Caco-2 (cell line): ENCODE measurements around the gene SMARCD2. TPM values are rescaled to one million over a fixed set of nuclear protein-coding genes. Genes with fewer than 3 reads are reported as not detected.
A peak's percentile ranks its signal among the peaks of the same experiment; 100 is the strongest.

Source experiments
- BruUV-seq: library from RNA; stranded (reverse); fragments of 400-500 nt; replicated peaks from 2 replicates; lab custom pipeline; 2021; lab: Mats Ljungman, UMichigan
- CTCF ChIA-PET: fragments of 300-600 bp; sonication (Branson Sonifier 250); formaldehyde crosslinking; loops from one replicate; lab custom pipeline; 2022; ENCODE audit warnings: antibody characterized with exemption; lab: Charles Lee
- POLR2A ChIA-PET: fragments of 300-600 bp; sonication (Branson Sonifier 250); formaldehyde crosslinking; loops from one replicate; lab custom pipeline; 2022; ENCODE audit warnings: antibody characterized with exemption; lab: Charles Lee
- DNase-seq, 2 experiments: peaks; one replicate each; pipeline versions ENCODE4 v3.0.0 to v3.0.0-alpha.2; 2020 to 2022
- H3K27me3 ChIP-seq: replicated peaks from 2 replicates; pipeline ENCODE4 v1.6.0; 2011; ENCODE audit warnings: low read length; ENCODE audit not compliant: control insufficient read depth, insufficient read depth
- H3K36me3 ChIP-seq: 2 replicates; pipeline ENCODE4 v1.5.1; 2011; ENCODE audit warnings: low read length; ENCODE audit not compliant: control insufficient read depth, insufficient read depth
- H3K4me1 ChIP-seq: fragments of 250-450 bp; sonication (Bioruptor Pico); 2 replicates; pipeline ENCODE4 v1.5.1; 2020; ENCODE audit warnings: mild to moderate bottlenecking
- H3K4me3 ChIP-seq: 2 replicates; pipeline ENCODE4 v1.5.1; 2011; ENCODE audit warnings: low read depth, mild to moderate bottlenecking, control low read depth, low read length
- H3K9me3 ChIP-seq: fragments of 250-450 bp; sonication (Bioruptor Pico); 2 replicates; pipeline ENCODE4 v1.5.1; 2020; ENCODE audit warnings: mild to moderate bottlenecking, moderate library complexity
- H3K27ac Mint-ChIP-seq: one replicate; pipeline ENCODE4 v1.8.0; 2022; ENCODE audit warnings: mixed read lengths; ENCODE audit not compliant: unreplicated experiment
- H3K27me3 Mint-ChIP-seq: one replicate; pipeline ENCODE4 v1.8.0; 2022; ENCODE audit warnings: mixed read lengths; ENCODE audit not compliant: insufficient read depth, unreplicated experiment
- H3K36me3 Mint-ChIP-seq: one replicate; pipeline ENCODE4 v1.8.0; 2022; ENCODE audit warnings: mild to moderate bottlenecking, mixed read lengths; ENCODE audit not compliant: insufficient read depth, unreplicated experiment
- H3K4me1 Mint-ChIP-seq: one replicate; pipeline ENCODE4 v1.8.0; 2022; ENCODE audit warnings: low read depth, mixed read lengths; ENCODE audit not compliant: unreplicated experiment
- H3K4me3 Mint-ChIP-seq: one replicate; pipeline ENCODE4 v1.8.0; 2022; ENCODE audit warnings: mild to moderate bottlenecking, moderate library complexity, mixed read lengths; ENCODE audit not compliant: unreplicated experiment
- H3K9me3 Mint-ChIP-seq: one replicate; pipeline ENCODE4 v1.8.0; 2022; ENCODE audit warnings: mixed read lengths; ENCODE audit not compliant: unreplicated experiment
- intact Hi-C: fragments of 100-400 bp; cut with micrococcal nuclease; formaldehyde crosslinking; loops from one replicate; pipeline ENCODE4 v1.10.0; 2022; ENCODE audit not compliant: unreplicated experiment
- total RNA-seq: library from RNA; stranded (reverse); gene quantifications from 2 replicates; pipeline ENCODE4 v1.2.3, GENCODE V29; 2022
- TF ChIP-seq, protein P1 (sequence below), 2 experiments: fragments of 200-600 bp in 1 of 2; IDR thresholded peaks; 1 replicate in 1 of 2; 2 replicates in 1 of 2; pipeline versions ENCODE4 v1.5.1 to v1.8.0; 2011 to 2022; ENCODE audit warnings: antibody characterized with exemption in 1 of 2, control low read depth in 1 of 2, inconsistent platforms in 1 of 2, low read depth in 1 of 2, low read length in 1 of 2, mild to moderate bottlenecking in 1 of 2, moderate library complexity in 1 of 2; ENCODE audit not compliant: insufficient read depth in 1 of 2, severe bottlenecking in 1 of 2, unreplicated experiment in 1 of 2

The SMARCD2 gene
- total RNA-seq, 1 experiment from 2014 or later, result 134 TPM

DNA sequence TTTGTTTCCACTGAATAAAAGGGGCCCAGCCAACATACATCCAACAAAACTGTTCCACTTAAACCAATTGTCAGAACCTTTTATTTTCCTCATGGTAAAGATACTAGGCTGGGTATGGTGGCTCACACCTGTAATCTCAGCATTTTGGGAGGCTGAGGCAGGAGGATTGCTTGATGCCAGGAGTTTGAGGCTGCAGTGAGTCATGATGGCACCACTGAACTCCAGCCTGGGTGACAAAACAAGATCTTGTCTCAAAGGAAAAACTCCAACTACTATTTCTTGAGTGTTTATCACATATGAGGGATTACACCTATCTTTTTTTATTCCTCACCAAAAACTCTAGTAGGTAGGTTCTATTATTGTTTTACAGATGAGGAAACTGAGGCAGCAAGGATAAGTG, 19.9 kb downstream of the SMARCD2 start:
- no peaks in the 10 kb centered on the region for H3K27me3 ChIP-seq
- Mint-ChIP-seq H3K4me3 (no peak overlapping the region), H3K36me3 (peaks cover 100% of the 10 kb centered on the region), H3K27ac (no peak overlapping the region), H3K27me3 (no peaks in the 10 kb centered on the region), H3K9me3 (no peaks in the 10 kb centered on the region), H3K4me1 (peaks cover 20% of the 10 kb centered on the region)
- ChIA-PET POLR2A (no interaction called here), CTCF (no interaction called here)
- peaks cover 22% of the 10 kb centered on the region for H3K4me1 ChIP-seq
- BruUV-seq, result no TSS peak
- no peak for DNase-seq
- peaks cover 6% of the 10 kb centered on the region for H3K36me3 ChIP-seq
- H3K4me3 ChIP-seq, result no peak overlapping the region
- intact Hi-C loops, result loop anchor here (10.0 kb wide), 1 partner anchor 128 kb away; no protein-coding TSS in a partner anchor
- H3K9me3 ChIP-seq, result no peaks in the 10 kb centered on the region
- TF ChIP-seq, protein P1, sequence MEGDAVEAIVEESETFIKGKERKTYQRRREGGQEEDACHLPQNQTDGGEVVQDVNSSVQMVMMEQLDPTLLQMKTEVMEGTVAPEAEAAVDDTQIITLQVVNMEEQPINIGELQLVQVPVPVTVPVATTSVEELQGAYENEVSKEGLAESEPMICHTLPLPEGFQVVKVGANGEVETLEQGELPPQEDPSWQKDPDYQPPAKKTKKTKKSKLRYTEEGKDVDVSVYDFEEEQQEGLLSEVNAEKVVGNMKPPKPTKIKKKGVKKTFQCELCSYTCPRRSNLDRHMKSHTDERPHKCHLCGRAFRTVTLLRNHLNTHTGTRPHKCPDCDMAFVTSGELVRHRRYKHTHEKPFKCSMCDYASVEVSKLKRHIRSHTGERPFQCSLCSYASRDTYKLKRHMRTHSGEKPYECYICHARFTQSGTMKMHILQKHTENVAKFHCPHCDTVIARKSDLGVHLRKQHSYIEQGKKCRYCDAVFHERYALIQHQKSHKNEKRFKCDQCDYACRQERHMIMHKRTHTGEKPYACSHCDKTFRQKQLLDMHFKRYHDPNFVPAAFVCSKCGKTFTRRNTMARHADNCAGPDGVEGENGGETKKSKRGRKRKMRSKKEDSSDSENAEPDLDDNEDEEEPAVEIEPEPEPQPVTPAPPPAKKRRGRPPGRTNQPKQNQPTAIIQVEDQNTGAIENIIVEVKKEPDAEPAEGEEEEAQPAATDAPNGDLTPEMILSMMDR (IDR thresholded peaks at IDR 0.05; ENCODE audit: insufficient read depth in 1 of 2, low read depth in 1 of 2, low read length in 1 of 2, severe bottlenecking in 1 of 2, unreplicated experiment in 1 of 2), result no peak

DNA sequence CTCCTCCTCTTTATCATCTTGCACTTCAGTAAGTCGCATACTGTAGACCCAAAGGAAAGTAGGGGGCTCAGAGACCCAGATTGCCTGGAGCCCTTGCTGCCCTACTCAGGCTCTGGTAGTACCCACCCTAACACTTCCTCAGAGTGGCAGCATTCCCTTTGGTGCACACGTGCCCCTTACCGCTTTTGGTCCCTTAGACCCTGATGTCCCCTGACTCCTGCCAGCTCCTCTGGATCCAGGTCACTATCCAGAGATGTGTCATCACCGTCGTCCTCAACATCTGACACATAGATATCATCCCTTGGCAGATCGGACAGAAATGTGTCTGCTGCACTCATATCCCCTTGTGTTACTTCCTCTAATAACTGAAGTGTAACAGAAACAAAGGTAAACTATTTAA, 20.7 kb downstream of the SMARCD2 start:
- DNase-seq, result no peak
- no TSS peak for BruUV-seq
- no peak overlapping the region for H3K4me3 Mint-ChIP-seq
- intact Hi-C loops, result loop anchor here (10.0 kb wide), 1 partner anchor 127 kb away; no protein-coding TSS in a partner anchor
- no peaks in the 10 kb centered on the region for H3K9me3 ChIP-seq
- H3K36me3 ChIP-seq, result peaks cover 9% of the 10 kb centered on the region
- H3K4me1 ChIP-seq, result peaks cover 22% of the 10 kb centered on the region
- peaks cover 100% of the 10 kb centered on the region for H3K36me3 Mint-ChIP-seq
- H3K27me3 ChIP-seq, result no peaks in the 10 kb centered on the region
- TF ChIP-seq, protein P1 (IDR thresholded peaks at IDR 0.05; ENCODE audit: insufficient read depth in 1 of 2, low read depth in 1 of 2, low read length in 1 of 2, severe bottlenecking in 1 of 2, unreplicated experiment in 1 of 2), result no peak
- ChIA-PET POLR2A (interaction anchor here (0.5 kb wide), 1 partner anchor 79 kb away, joined by 7 read pairs; no protein-coding TSS in a partner anchor), CTCF (no interaction called here)
- no peak overlapping the region for H3K4me3 ChIP-seq
- H3K27me3 Mint-ChIP-seq, result no peaks in the 10 kb centered on the region
- peaks cover 20% of the 10 kb centered on the region for H3K4me1 Mint-ChIP-seq
- no peaks in the 10 kb centered on the region for H3K9me3 Mint-ChIP-seq
- H3K27ac Mint-ChIP-seq, result peak overlapping the region; percentile 55

DNA sequence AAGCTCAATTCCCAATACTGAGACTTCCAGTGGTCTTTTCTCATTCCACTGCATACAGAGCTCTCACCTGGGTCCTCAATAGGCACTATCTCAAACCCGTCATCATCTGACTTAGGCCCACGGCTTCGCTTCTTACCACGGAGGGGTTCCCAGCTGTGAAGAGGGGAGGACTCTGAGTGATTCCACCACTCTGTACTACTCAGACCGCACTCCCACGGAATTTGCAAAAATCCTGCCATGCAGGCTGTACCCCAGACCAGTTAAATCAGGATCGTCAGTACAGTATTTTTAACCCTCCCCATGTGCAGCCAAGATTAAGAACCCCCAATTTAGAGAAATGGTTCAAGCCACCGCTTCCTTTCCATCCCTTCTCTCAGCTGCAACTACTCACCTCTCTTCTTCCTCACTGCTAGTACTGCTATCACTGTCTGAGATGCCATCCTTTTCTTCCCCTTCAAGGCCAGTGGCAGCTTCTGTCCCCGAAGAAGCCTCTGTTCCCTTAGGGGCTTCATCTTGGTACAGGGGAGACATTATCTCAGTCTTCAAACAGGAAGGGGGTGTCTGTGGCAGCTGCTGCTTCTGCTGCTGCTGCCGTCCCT, 21.4 kb downstream of the SMARCD2 start:
- Mint-ChIP-seq H3K9me3 (no peaks in the 10 kb centered on the region), H3K4me1 (peaks cover 20% of the 10 kb centered on the region), H3K4me3 (no peak overlapping the region), H3K27ac (peak overlapping the region; percentile 55), H3K36me3 (peaks cover 100% of the 10 kb centered on the region), H3K27me3 (no peaks in the 10 kb centered on the region)
- ChIA-PET CTCF (no interaction called here), POLR2A (no interaction called here)
- DNase-seq, result no peak
- Histone ChIP-seq H3K36me3 (peaks cover 9% of the 10 kb centered on the region), H3K4me1 (peaks cover 21% of the 10 kb centered on the region), H3K27me3 (no peaks in the 10 kb centered on the region), H3K9me3 (no peaks in the 10 kb centered on the region), H3K4me3 (no peak overlapping the region)
- intact Hi-C loops, result loop anchor here (10.0 kb wide), 1 partner anchor 126 kb away; no protein-coding TSS in a partner anchor
- BruUV-seq, result TSS peak; percentile 7
- TF ChIP-seq, protein P1 (IDR thresholded peaks at IDR 0.05; ENCODE audit: insufficient read depth in 1 of 2, low read depth in 1 of 2, low read length in 1 of 2, severe bottlenecking in 1 of 2, unreplicated experiment in 1 of 2), result no peak
